Ovary (tissue), 9 donors: ENCODE data around the gene GPR150. TPM values are rescaled to one million over a fixed set of nuclear protein-coding genes. Genes with fewer than 3 reads are reported as not detected.
"Not testable (repeated sequence)": the region's sequence is repeated elsewhere in the genome, so short reads cannot be mapped to it uniquely, and the experiment has no call there.

Source experiments
- DNase-seq, 5 donors: peaks; one replicate each; pipeline ENCODE4 v3.0.0-alpha.2; 2019 to 2020
- H3K27ac ChIP-seq, 2 donors: fragments of 200-600 bp; one replicate each; pipeline versions ENCODE4 v1.5.1 to v1.8.0; 2019 to 2022
- H3K27me3 ChIP-seq: fragments of 200-600 bp; one replicate; pipeline ENCODE4 v1.8.0; 2022
- H3K36me3 ChIP-seq: fragments of 200-600 bp; sonication (generic); one replicate; pipeline ENCODE4 v1.5.1; 2019
- H3K4me1 ChIP-seq: one replicate; pipeline ENCODE4 v1.8.1; 2013; ENCODE audit warnings: mild to moderate bottlenecking, moderate library complexity; ENCODE audit not compliant: insufficient read depth
- H3K4me3 ChIP-seq: fragments of 200-600 bp; sonication (generic); one replicate; pipeline ENCODE4 v1.5.1; 2017
- H3K9me3 ChIP-seq, 2 donors: fragments of 200-600 bp in 1 of 2; sonication (generic) in 1 of 2; one replicate each; pipeline versions ENCODE4 v1.5.1 to v1.8.1; 2013 to 2019; ENCODE audit warnings: mild to moderate bottlenecking in 1 of 2, moderate library complexity in 1 of 2
- CTCF ChIP-seq, 3 donors: fragments of 450-650 bp in 2 of 3; fragments of 200-600 bp in 1 of 3; IDR thresholded peaks; one replicate each; pipeline versions ENCODE4 v1.5.1 to v1.8.0; 2016 to 2022; ENCODE audit warnings: antibody characterized with exemption in 3 of 3, mild to moderate bottlenecking in 1 of 3
- EP300 ChIP-seq: sonication (generic); formaldehyde crosslinking; IDR thresholded peaks from one replicate; pipeline ENCODE4 v1.6.1; 2017; ENCODE audit warnings: antibody characterized with exemption
- POLR2A ChIP-seq: fragments of 450-650 bp; IDR thresholded peaks from one replicate; pipeline ENCODE4 v1.6.1; 2017; ENCODE audit warnings: antibody characterized with exemption, mild to moderate bottlenecking, moderate library complexity
- WGBS, 3 donors: extraction: QIAGEN DNeasy Blood & Tissue Kit in 1 of 3; methylation state at CpG; one replicate each; pipeline versions ENCODE4 v1.1.5 to v1.1.7; 2013 to 2017; 5-methylcytosine and 5-hydroxymethylcytosine counted together
- intact Hi-C, 4 donors: fragments of 100-400 bp; cut with DNase I; formaldehyde crosslinking; loops; one replicate each; pipeline versions ENCODE4 v1.11.0 to v1.15.1; 2022 to 2023
- polyA plus RNA-seq, 2 donors: library from polyadenylated mRNA; stranded (reverse); fragments of 200-250 nt in 1 of 2; fragments of 350-450 nt in 1 of 2; fragmentation: Illumina TruSeq in 1 of 2; extraction: RNeasy Lipid Tissue Mini Kit (QIAGEN cat#74804) in 1 of 2; gene quantifications; one replicate each; pipeline ENCODE4 v1.2.3, GENCODE V29; 2013 to 2014
- total RNA-seq, 7 donors: library from RNA; depleted of rRNA in 2 of 7; stranded (reverse); fragments of >200 nt in 2 of 7; fragmentation: NEBNext Ultra II Directional in 3 of 7; extraction: Animal tissue kit (Norgen Biotek cat#: 25700) in 3 of 7; gene quantifications; one replicate each; pipeline versions ENCODE4 v1.1.0 to v1.2.4, GENCODE V29; 2016 to 2023
- donor health status: DM: no; HTN: no; CAD: no; lungs with moderate emphysema.
- donor health status: DM: no; HTN: no; CAD: no.
- donor health status: Bipolar disorder and iron deficiency.
- donor health status: DM: yes; HTN: yes; CAD: no.
- donor health status: DM: no; HTN: no; CAD: no.
- donor health status: DM: yes; HTN: yes; CAD: no.

The GPR150 gene
- total and polyA plus RNA-seq, 9 donors: 0.05 to 0.50 (median 0.10) TPM; not detected in 4

GRCh38 chr5:95630394-95630917, 10.6 kb downstream of the GPR150 start:
- Histone ChIP-seq H3K4me3 (no peak overlapping the region), H3K27me3 (no peaks in the 10 kb centered on the region), H3K27ac (no peak overlapping the region), H3K9me3 (no peaks in the 10 kb centered on the region), H3K4me1 (no peaks in the 10 kb centered on the region), H3K36me3 (no peaks in the 10 kb centered on the region)
- no peak for TF ChIP-seq CTCF (IDR thresholded peaks at IDR 0.05)
- TF ChIP-seq POLR2A: no peak
- no peak for TF ChIP-seq EP300
- no peak for DNase-seq
- 93 to 96% (median 95%) methylated on average over 5 of the region's 5 CpGs for WGBS, 3 donors
- intact Hi-C loops: no loop called here

DNA sequence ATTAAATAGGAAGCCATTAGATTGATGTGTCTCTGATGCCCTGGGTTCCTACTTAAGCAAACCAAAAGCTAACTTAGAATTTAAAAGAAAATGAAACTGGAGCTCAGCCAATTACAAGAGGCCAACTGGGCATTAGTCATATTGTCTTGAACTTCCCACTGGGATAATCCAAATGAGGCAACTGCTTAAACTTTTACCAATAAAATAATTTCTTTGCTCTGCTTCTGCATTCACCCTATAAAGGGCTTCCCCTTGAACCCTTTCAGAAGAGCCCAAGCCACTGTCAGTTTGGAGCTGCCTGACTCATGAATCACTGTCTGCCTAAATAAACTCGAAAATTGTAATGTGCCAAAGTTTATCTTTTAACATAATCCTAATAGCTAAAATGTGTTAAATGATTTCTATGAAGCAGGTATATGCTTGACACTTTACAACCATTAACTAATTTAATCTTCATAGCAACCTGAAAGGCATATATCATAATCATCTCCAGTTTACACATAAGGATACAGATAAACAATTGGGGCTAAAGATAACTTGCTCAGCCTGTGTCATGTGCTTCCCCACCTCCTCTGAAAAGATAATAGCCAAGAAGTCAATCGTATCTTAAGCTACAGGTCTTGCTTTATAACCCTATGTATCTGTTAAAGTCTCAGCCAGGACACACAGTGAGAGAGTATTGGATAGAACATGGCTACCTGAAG, 11.5 kb downstream of the GPR150 start:
- Histone ChIP-seq H3K9me3 (no peaks in the 10 kb centered on the region), H3K27ac (no peak overlapping the region), H3K36me3 (no peaks in the 10 kb centered on the region), H3K4me3 (no peak overlapping the region), H3K4me1 (no peaks in the 10 kb centered on the region), H3K27me3 (no peaks in the 10 kb centered on the region)
- WGBS, 3 donors: 62 to 67% (median 65%) methylated on average over 2 of the region's 2 CpGs
- DNase-seq: no peak
- TF ChIP-seq EP300: no peak
- TF ChIP-seq POLR2A: no peak
- no peak for TF ChIP-seq CTCF (IDR thresholded peaks at IDR 0.05)
- intact Hi-C loops: no loop called here

GRCh38 chr5:95631991-95632675, 12.2 kb downstream of the GPR150 start:
- TF ChIP-seq EP300 (no peak), CTCF (IDR thresholded peaks at IDR 0.05) (no peak), POLR2A (no peak)
- intact Hi-C loops: no loop called here

GRCh38 chr5:95632942-95633341, 13.1 kb downstream of the GPR150 start:
- H3K36me3 ChIP-seq, DNase-seq, H3K4me1 ChIP-seq, H3K9me3 ChIP-seq, H3K27me3 ChIP-seq, H3K4me3 ChIP-seq, intact Hi-C loops, H3K27ac ChIP-seq: not testable (repeated sequence)
- WGBS, 3 donors: 91 to 98% (median 98%) methylated on average over 2 of the region's 2 CpGs

More at GRCh38 chr5:95631991-95632675, 12.2 kb downstream of the GPR150 start:
- Histone ChIP-seq H3K36me3 (no peaks in the 10 kb centered on the region), H3K9me3 (no peaks in the 10 kb centered on the region), H3K27ac (no peak overlapping the region), H3K27me3 (no peaks in the 10 kb centered on the region), H3K4me3 (no peak overlapping the region), H3K4me1 (no peaks in the 10 kb centered on the region)
- no peak for DNase-seq
- WGBS, 3 donors: 85 to 91% (median 87%) methylated on average over 4 of the region's 4 CpGs

DNA sequence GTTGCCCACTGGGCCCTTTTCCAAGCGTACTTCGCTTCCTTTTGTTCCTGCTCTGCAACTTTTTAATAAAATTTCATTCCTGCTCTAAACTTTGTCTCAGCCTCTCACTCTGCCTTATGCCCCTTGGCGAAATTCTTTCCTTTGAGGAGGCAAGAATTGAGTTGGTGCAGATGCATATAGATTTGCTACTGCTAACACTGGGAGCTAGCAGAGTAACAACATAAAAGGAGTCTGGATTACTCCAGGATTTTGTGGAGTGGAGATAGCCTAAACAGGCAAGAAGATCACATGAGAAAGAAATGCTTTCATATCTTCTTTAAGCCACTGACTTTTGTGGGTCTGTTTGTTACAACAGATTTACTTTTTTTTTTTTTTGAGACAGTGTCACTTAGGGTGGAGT, 13.8 kb downstream of the GPR150 start:
- Histone ChIP-seq H3K4me3 (no peak overlapping the region), H3K27me3 (no peaks in the 10 kb centered on the region), H3K9me3 (no peaks in the 10 kb centered on the region), H3K36me3 (no peaks in the 10 kb centered on the region), H3K27ac (no peak overlapping the region), H3K4me1 (no peaks in the 10 kb centered on the region)
- TF ChIP-seq EP300 (no peak), POLR2A (no peak)
- intact Hi-C loops: no loop called here
- DNase-seq: no peak
- WGBS, 3 donors: 95 to 98% (median 96%) methylated on average over 3 of the region's 3 CpGs
